ENCODE data around the gene OCIAD1.

- TF ChIP-seq POLR2A (IDR thresholded peaks at IDR 0.05; ENCODE audit: low read length) (no peak), GATA1 (IDR thresholded peaks at IDR 0.05; ENCODE audit: low read depth, low read length) (no peak)
Measured at GRCh38 chr4:48787056-48787455, 43.8 kb upstream of the OCIAD1 start.
